Activated CD8-positive, alpha-beta memory T cell treated with anti-CD3 and anti-CD28 coated beads, Interleukin-2, amount 50 U/mL, for 24 hours (primary cell): Measurements from ENCODE around the gene PLBD2.
"Not testable (repeated sequence)": the region's sequence is repeated elsewhere in the genome, so short reads cannot be mapped to it uniquely, and the experiment has no call there.

Experiments used
- DNase-seq: peaks from one replicate; pipeline ENCODE4 v3.0.0-alpha.2; 2020; ENCODE audit errors: extremely low read depth

PLBD2 gene

GRCh38 chr12:113334786-113335539, 23.4 kb upstream of the PLBD2 start, which contains the start of gene SLC8B1:
TSS of gene SLC8B1 (minus strand) at chr12:113335109. CDS start at chr12:113332878, 2,231 bp downstream.
- DNase-seq = peak; percentile 63

- DNase-seq = no peak
Observed at GRCh38 chr12:113339540-113339939, 18.8 kb upstream of the PLBD2 start.

- no peak for DNase-seq
Observed at GRCh38 chr12:113340061-113340460, 18.3 kb upstream of the PLBD2 start.

GRCh38 chr12:113341535-113341934, 16.9 kb upstream of the PLBD2 start:
- no peak for DNase-seq

GRCh38 chr12:113345318-113345717, 13.1 kb upstream of the PLBD2 start:
- DNase-seq = no peak

- no peak for DNase-seq
Observed at GRCh38 chr12:113346353-113346752, 12.0 kb upstream of the PLBD2 start.

- DNase-seq = no peak
Observed at GRCh38 chr12:113347107-113347506, 11.3 kb upstream of the PLBD2 start.

- DNase-seq = no peak
Observed at GRCh38 chr12:113347892-113348291, 10.5 kb upstream of the PLBD2 start.

- DNase-seq = no peak
Observed at GRCh38 chr12:113348849-113349536, 9.4 kb upstream of the PLBD2 start.

GRCh38 chr12:113351089-113351488, 7.3 kb upstream of the PLBD2 start:
- no peak for DNase-seq

- not testable (repeated sequence) for DNase-seq
Observed at GRCh38 chr12:113354192-113354591, 4.2 kb upstream of the PLBD2 start.

- no peak for DNase-seq
Observed at GRCh38 chr12:113359133-113359938, 949 bp downstream of the PLBD2 start.

- DNase-seq = no peak
Observed at GRCh38 chr12:113359939-113360748, 1.8 kb downstream of the PLBD2 start.

- DNase-seq = no peak
Observed at GRCh38 chr12:113361574-113362370, 3.4 kb downstream of the PLBD2 start.

GRCh38 chr12:113364698-113365097, 6.3 kb downstream of the PLBD2 start:
- DNase-seq = no peak

- DNase-seq = no peak
Observed at GRCh38 chr12:113365639-113366395, 7.4 kb downstream of the PLBD2 start.

GRCh38 chr12:113366827-113367226, 8.4 kb downstream of the PLBD2 start:
- DNase-seq = no peak

- no peak for DNase-seq
Observed at GRCh38 chr12:113368331-113368730, 9.9 kb downstream of the PLBD2 start.

GRCh38 chr12:113369391-113369985, 11.1 kb downstream of the PLBD2 start:
- no peak for DNase-seq
